K562 (cell line): ENCODE results near the gene CNIH3. TPM values are rescaled to one million over a fixed set of nuclear protein-coding genes. Genes with fewer than 3 reads are reported as not detected.

Experiments
- ATAC-seq: fragments of 200-7000 bp; cut with Tn5 transposase; 3 replicates; pipeline ENCODE4 v1.9.1; 2020; ENCODE audit warnings: moderate library complexity
- BruUV-seq: library from RNA; stranded (reverse); fragments of 400-500 nt; replicated peaks from 2 replicates; lab custom pipeline; 2021; lab: Mats Ljungman, UMichigan
- CTCF ChIA-PET: fragments of 300-600 bp; formaldehyde crosslinking; extraction: SDS; loops from one replicate; lab custom pipeline; 2021; ENCODE audit warnings: low intra/inter-chr PET ratio; lab: Yijun Ruan, JAX
- POLR2A ChIA-PET: fragments of 300-600, 350-650 bp; sonication (Branson Sonifier 250); formaldehyde crosslinking; extraction: SDS; loops from one replicate; lab custom pipeline; 2021; ENCODE audit warnings: antibody characterized with exemption, inconsistent platforms; lab: Yijun Ruan, JAX
- DNase-seq, 4 experiments: peaks; one replicate each; pipeline versions ENCODE4 v3.0.0 to v3.0.0-alpha.2; 2011 to 2018; ENCODE audit warnings: low spot score in 3 of 4, mixed read lengths in 3 of 4; ENCODE audit errors: extremely low read depth in 1 of 4
- FAIRE-seq: peaks from 2 replicates; lab custom pipeline; 2011; peaks lifted over from hg19 to GRCh38; lab: Jason Lieb, UNC
- H2AFZ ChIP-seq: 2 replicates; pipeline ENCODE4 v1.6.0; 2011; ENCODE audit warnings: low read depth, low read length, control low read depth, inconsistent platforms
- H3K27ac ChIP-seq: fragments of 200-600 bp; 3 replicates; pipeline ENCODE4 v1.8.0; 2011; ENCODE audit warnings: low read depth, mild to moderate bottlenecking, control low read depth, inconsistent platforms, low read length, moderate library complexity, mixed read lengths; ENCODE audit errors: extremely low read depth
- H3K27me3 ChIP-seq, 2 experiments: fragments of 300-600 bp in 1 of 2; 2 replicates in 1 of 2; 3 replicates in 1 of 2; pipeline versions ENCODE4 v1.6.0 to v1.8.0; 2011; ENCODE audit warnings: inconsistent platforms in 2 of 2, low read length in 2 of 2, mild to moderate bottlenecking in 1 of 2, mixed read lengths in 1 of 2, moderate library complexity in 1 of 2; ENCODE audit not compliant: control insufficient read depth in 2 of 2, insufficient read depth in 2 of 2
- H3K36me3 ChIP-seq: fragments of 300-600 bp; 3 replicates; pipeline ENCODE4 v1.8.0; 2011; ENCODE audit warnings: mild to moderate bottlenecking, low read length, inconsistent platforms; ENCODE audit not compliant: control insufficient read depth, insufficient read depth
- H3K4me1 ChIP-seq, 2 experiments: fragments of 200-600 bp in 1 of 2; replicated peaks in 1 of 2; 2 replicates in 1 of 2; 3 replicates in 1 of 2; pipeline versions ENCODE4 v1.5.1 to v1.8.0; 2011; ENCODE audit warnings: inconsistent platforms in 2 of 2, low read length in 2 of 2, mild to moderate bottlenecking in 1 of 2, mixed read lengths in 1 of 2, moderate library complexity in 1 of 2; ENCODE audit not compliant: control insufficient read depth in 2 of 2, insufficient read depth in 2 of 2
- H3K4me2 ChIP-seq: 2 replicates; pipeline ENCODE4 v1.6.1; 2011; ENCODE audit warnings: low read length, control low read depth, inconsistent platforms, mixed read lengths; ENCODE audit not compliant: insufficient read depth
- H3K4me3 ChIP-seq: fragments of 200-600 bp; sonication (generic), shearing (Covaris generic); 2 replicates; pipeline ENCODE4 v1.5.1; 2016; ENCODE audit warnings: control low read depth, inconsistent platforms
- H3K79me2 ChIP-seq: fragments of 200-600 bp; 3 replicates; pipeline ENCODE4 v1.8.0; 2011; ENCODE audit warnings: low read length, inconsistent platforms; ENCODE audit not compliant: control insufficient read depth, insufficient read depth
- H3K9ac ChIP-seq, 2 experiments: 2 replicates each; pipeline versions ENCODE4 v1.6.0 to v1.6.1; 2011; ENCODE audit warnings: low read depth in 2 of 2, low read length in 2 of 2, control low read depth in 1 of 2, inconsistent platforms in 1 of 2, mild to moderate bottlenecking in 1 of 2, mixed read lengths in 1 of 2; ENCODE audit not compliant: insufficient read depth in 1 of 2
- H3K9me1 ChIP-seq: one replicate; pipeline ENCODE4 v1.6.0; 2011; ENCODE audit warnings: inconsistent platforms, mild to moderate bottlenecking, low read length, moderate library complexity; ENCODE audit not compliant: control insufficient read depth, insufficient read depth
- H3K9me3 ChIP-seq: replicated peaks from 2 replicates; pipeline ENCODE4 v1.5.1; 2011; ENCODE audit warnings: low read depth, low read length, inconsistent platforms; ENCODE audit not compliant: control insufficient read depth, insufficient read depth
- H4K20me1 ChIP-seq: replicated peaks from 2 replicates; pipeline ENCODE4 v1.6.1; 2011; ENCODE audit warnings: low read length, inconsistent platforms, mixed read lengths; ENCODE audit not compliant: control insufficient read depth, insufficient read depth
- CAMTA2 ChIP-seq: fragments of 250-450 bp; sonication (Bioruptor Pico); conservative IDR thresholded peaks from 2 replicates; pipeline ENCODE4 v1.5.1; 2022
- POLR2AphosphoS2 ChIP-seq: IDR thresholded peaks from 2 replicates; pipeline ENCODE4 v1.6.1; 2012; ENCODE audit warnings: low read length, improper control_type of control experiment
- PRMT5 ChIP-seq: sonication (generic); formaldehyde crosslinking; IDR thresholded peaks from 2 replicates; pipeline ENCODE4 v1.5.0; 2020; ENCODE audit warnings: missing genetic modification reagents
- SUPT5H ChIP-seq: fragments of 450-650 bp; IDR thresholded peaks from 2 replicates; pipeline ENCODE4 v1.6.1; 2016
- WGBS: fragments of 100-300 bp; shearing (Covaris generic); methylation state at CpG from one replicate; pipeline ENCODE4 v1.1.6; 2016; ENCODE audit warnings: low coverage, mixed read lengths; ENCODE audit not compliant: insufficient coverage; ENCODE audit errors: missing lambda C conversion rate; 5-methylcytosine and 5-hydroxymethylcytosine counted together
- in situ Hi-C: fragments of 300-500 bp; cut with MboI; formaldehyde crosslinking; loops from 4 replicates; pipeline ENCODE4 v1.15.0; 2018; ENCODE audit warnings: inconsistent platforms, mixed read lengths
- intact Hi-C: fragments of 100-400 bp; cut with micrococcal nuclease; formaldehyde crosslinking; loops from 2 replicates; pipeline ENCODE4 v1.14.2; 2022
- polyA plus RNA-seq, 8 experiments: library from polyadenylated mRNA; depleted of rRNA in 4 of 8; stranded (reverse) in 5 of 8; unstranded in 3 of 8; fragments of >200 nt; fragmentation: Nextera tagmentation in 2 of 8; fragmentation: Illumina TruSeq in 1 of 8; extraction: Ambion mirVana in 2 of 8; extraction: Trizol in 1 of 8; gene quantifications; 2 replicates each; pipeline versions ENCODE4 v1.2.1 to v1.2.3, GENCODE V29; 2011 to 2014; ENCODE audit warnings: inconsistent platforms in 1 of 8, missing spikeins in 1 of 8
- total RNA-seq, 7 experiments: library from RNA; depleted of rRNA in 6 of 7; stranded (reverse); fragments of >200 nt in 6 of 7; fragmentation: Illumina TruSeq in 2 of 7; extraction: Trizol in 2 of 7; gene quantifications; 2 replicates each; pipeline versions ENCODE4 v1.2.1 to v1.2.3, GENCODE V29; 2011 to 2021; ENCODE audit warnings: low replicate concordance in 1 of 7
- TF ChIP-seq, protein P1 (sequence below), 2 experiments: fragments of 450-650 bp in 1 of 2; sonication (generic) in 1 of 2; formaldehyde crosslinking in 1 of 2; IDR thresholded peaks in 1 of 2; conservative IDR thresholded peaks in 1 of 2; 2 replicates each; pipeline versions ENCODE4 v1.6.1 to v1.8.1; 2016 to 2023; ENCODE audit warnings: mild to moderate bottlenecking in 2 of 2, moderate library complexity in 2 of 2, inconsistent platforms in 1 of 2, missing genetic modification reagents in 1 of 2

Gene CNIH3
- total and polyA plus RNA-seq, 9 of the 15 experiments (the other 6 are each of a cell fraction or from before 2014, with no cell fraction given), result 0.14 to 1.8 (median 0.79) TPM

DNA sequence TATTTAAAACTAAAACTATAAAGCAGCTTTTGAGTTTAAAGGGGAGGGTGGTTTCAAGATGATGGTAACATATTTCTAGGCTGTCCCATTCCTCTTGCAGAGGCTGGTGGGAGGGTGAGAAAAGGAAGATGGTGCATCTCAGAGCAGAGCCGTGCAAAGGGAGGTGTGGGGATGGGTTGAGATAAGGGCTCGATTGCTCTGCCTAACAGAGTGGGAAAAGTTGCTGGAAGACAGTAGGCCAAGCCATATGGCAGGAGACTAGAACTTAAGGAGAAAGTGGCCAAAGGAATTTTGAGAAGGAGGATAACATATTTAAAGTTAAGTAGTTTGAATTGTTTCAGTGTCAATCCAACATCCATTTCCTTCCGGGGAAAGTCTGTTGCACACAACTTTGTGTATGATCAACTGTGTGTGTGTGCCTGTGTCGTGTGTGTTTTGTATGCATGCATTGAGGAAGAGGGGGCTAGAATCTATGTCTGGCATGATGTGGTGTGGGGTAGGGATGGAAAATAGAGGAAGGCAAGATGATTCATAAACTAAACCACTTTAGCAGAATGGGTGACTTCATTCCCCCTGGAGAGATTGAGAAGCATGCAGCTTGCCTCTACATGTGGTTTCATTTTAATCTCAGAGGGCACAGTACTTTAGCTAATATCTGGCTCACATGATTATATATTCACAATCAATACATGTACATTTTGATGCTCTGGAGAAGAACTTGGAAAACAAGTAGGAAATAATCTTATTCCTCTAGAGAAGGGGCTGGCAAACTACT is 168.3 kb downstream of the CNIH3 start:
- BruUV-seq, result no TSS peak
- no peaks in the 10 kb centered on the region for H3K79me2 ChIP-seq
- H3K9ac ChIP-seq, result no peak overlapping the region
- no peak overlapping the region for H2AFZ ChIP-seq
- no peak for DNase-seq
- no peaks in the 10 kb centered on the region for H3K9me1 ChIP-seq
- H3K4me3 ChIP-seq, result no peak overlapping the region
- no peaks in the 10 kb centered on the region for H3K36me3 ChIP-seq
- TF ChIP-seq POLR2AphosphoS2 (no peak), CAMTA2 (CRISPR knock-in tag) (no peak), SUPT5H (no peak)
- in situ Hi-C loops, result no loop called here
- no peaks in the 10 kb centered on the region for H4K20me1 ChIP-seq
- intact Hi-C loops, result no loop called here
- CTCF ChIA-PET, result no interaction called here
- peaks cover 0 to 2% of the 10 kb centered on the region in 2 experiments; a peak in 1 of 5 replicates for H3K27me3 ChIP-seq
- H3K9me3 ChIP-seq, result no peaks in the 10 kb centered on the region
- POLR2A ChIA-PET, result interaction anchor here (0.7 kb wide), 2 partner anchors 146 to 485 kb away, joined by 3 read pairs; no protein-coding TSS in a partner anchor
- H3K27ac ChIP-seq, result no peak overlapping the region
- H3K4me2 ChIP-seq, result no peak overlapping the region
- H3K4me1 ChIP-seq, result no peaks in the 10 kb centered on the region
- no peak for ATAC-seq
- 0% methylated on average over 4 of the region's 4 CpGs for WGBS
- FAIRE-seq, result no peak

DNA sequence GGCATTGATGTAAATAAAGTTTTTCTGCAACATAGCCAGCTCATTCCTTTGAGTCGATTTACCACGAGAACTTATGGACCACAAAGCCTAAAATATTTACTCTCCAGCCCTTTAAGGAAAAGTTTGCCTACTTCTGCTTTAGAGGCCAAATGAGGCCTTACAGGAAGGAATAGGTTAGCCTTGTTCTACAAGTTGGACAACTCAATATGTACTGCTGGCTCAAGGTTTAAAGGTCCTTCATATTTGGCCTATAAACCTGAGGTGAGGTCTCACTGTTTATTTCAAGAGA is 168.9 kb downstream of the CNIH3 start:
- in situ Hi-C loops, result no loop called here
- POLR2A ChIA-PET, result interaction anchor here (0.7 kb wide), 2 partner anchors 146 to 485 kb away, joined by 3 read pairs; no protein-coding TSS in a partner anchor
- CTCF ChIA-PET, result no interaction called here
- WGBS, result 0% methylated on average over 2 of the region's 2 CpGs
- FAIRE-seq (no peak), DNase-seq (no peak), ATAC-seq (no peak)
- Histone ChIP-seq H3K9me3 (no peaks in the 10 kb centered on the region), H3K79me2 (no peaks in the 10 kb centered on the region), H3K9me1 (no peaks in the 10 kb centered on the region), H3K9ac (no peak overlapping the region), H3K4me1 (no peaks in the 10 kb centered on the region), H3K36me3 (no peaks in the 10 kb centered on the region), H3K4me2 (no peak overlapping the region), H3K27me3 (peaks cover 0 to 2% of the 10 kb centered on the region in 2 experiments; a peak in 1 of 5 replicates), H3K4me3 (no peak overlapping the region), H2AFZ (no peak overlapping the region), H3K27ac (no peak overlapping the region), H4K20me1 (no peaks in the 10 kb centered on the region)
- no TSS peak for BruUV-seq
- intact Hi-C loops, result no loop called here
- TF ChIP-seq, protein P1, sequence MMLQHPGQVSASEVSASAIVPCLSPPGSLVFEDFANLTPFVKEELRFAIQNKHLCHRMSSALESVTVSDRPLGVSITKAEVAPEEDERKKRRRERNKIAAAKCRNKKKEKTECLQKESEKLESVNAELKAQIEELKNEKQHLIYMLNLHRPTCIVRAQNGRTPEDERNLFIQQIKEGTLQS (IDR thresholded peaks at IDR 0.05), result no peak
- TF ChIP-seq, protein P1 (CRISPR knock-in tag; conservative IDR thresholded peaks at IDR 0.05), result no peak
- TF ChIP-seq PRMT5, result no peak
